Stimulated activated naive CD8-positive, alpha-beta T cell treated with anti-CD3 and anti-CD28 coated beads, Interleukin-15, amount 100 ng/mL, for 72 hours (primary cell): ENCODE results near the gene KCNG2.

ENCODE experiments used
- ATAC-seq: fragments of 150-1000 bp; cut with Tn5 transposase; 2 replicates; pipeline ENCODE4 v1.10.0; 2021; ENCODE audit warnings: mild to moderate bottlenecking, moderate library complexity
- DNase-seq, 2 donors: peaks; one replicate each; pipeline ENCODE4 v3.0.0; 2021 to 2022
- H3K27ac Mint-ChIP-seq, 2 donors: one replicate each; pipeline ENCODE4 v1.8.0; 2022; ENCODE audit warnings: mild to moderate bottlenecking in 2 of 2, mixed read lengths in 2 of 2, moderate library complexity in 2 of 2
- H3K27me3 Mint-ChIP-seq: one replicate; pipeline ENCODE4 v1.8.0; 2022; ENCODE audit warnings: mixed read lengths
- H3K4me1 Mint-ChIP-seq: one replicate; pipeline ENCODE4 v1.8.0; 2022; ENCODE audit warnings: mild to moderate bottlenecking, mixed read lengths
- H3K4me3 Mint-ChIP-seq, 2 donors: one replicate each; pipeline ENCODE4 v1.8.0; 2022; ENCODE audit warnings: mild to moderate bottlenecking in 2 of 2, mixed read lengths in 2 of 2, moderate library complexity in 1 of 2
- H3K9me3 Mint-ChIP-seq, 2 donors: one replicate each; pipeline ENCODE4 v1.8.0; 2022; ENCODE audit warnings: mixed read lengths in 2 of 2

The KCNG2 gene

DNA sequence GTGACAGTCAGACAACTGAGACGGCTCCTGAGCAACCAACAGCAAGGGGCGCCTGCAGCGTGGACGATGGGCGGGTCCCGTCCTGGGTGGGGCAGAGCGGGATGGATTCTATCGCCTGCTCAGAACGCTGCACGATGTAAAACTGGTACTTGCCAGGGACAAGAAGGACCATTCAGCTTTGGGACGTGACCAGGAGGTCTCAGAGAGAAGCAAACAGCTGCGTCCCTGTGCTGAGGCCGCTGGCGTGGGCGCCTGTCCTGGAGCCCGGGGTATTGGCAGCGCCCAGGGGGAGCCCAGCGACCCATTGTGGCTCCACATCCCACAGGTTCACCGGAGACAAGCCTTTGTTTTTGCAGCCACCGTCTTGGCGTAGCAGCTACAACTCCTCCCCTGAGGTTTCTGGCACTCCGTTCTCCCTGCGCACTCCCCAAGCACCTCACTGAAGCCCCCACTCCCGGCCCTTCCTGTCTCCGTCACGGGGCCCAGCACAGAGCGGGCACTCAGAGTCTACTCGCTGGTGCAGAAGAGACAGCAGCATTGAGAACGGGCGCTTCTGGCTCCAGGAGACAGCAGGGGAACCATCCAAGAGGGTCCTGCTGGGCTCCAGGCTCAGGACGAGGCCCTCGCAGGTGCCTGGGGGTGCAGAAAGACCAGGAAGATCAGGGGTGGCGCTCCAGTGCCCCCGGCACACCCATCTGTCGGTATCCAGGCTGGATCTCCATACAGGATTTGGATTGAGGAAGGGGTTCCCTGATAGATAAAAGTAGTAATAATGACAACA is 22.1 kb upstream of the KCNG2 start:
- ATAC-seq (no peak), DNase-seq (no peak)
- Mint-ChIP-seq H3K27ac (peak overlapping the region in 1 of 2 donors; percentile 40), H3K4me1 (no peaks in the 10 kb centered on the region), H3K27me3 (peaks cover 60% of the 10 kb centered on the region), H3K4me3 (no peak overlapping the region), H3K9me3 (peaks cover 0 to 14% of the 10 kb centered on the region in 2 donors)

- DNase-seq (no peak), ATAC-seq (no peak)
- Mint-ChIP-seq H3K27ac (no peak overlapping the region), H3K27me3 (peaks cover 61% of the 10 kb centered on the region), H3K4me1 (no peaks in the 10 kb centered on the region), H3K4me3 (no peak overlapping the region), H3K9me3 (peaks cover 0 to 14% of the 10 kb centered on the region in 2 donors)
These were observed 21.1 kb upstream of the KCNG2 start for GRCh38 chr18:79776674-79777073.

DNA sequence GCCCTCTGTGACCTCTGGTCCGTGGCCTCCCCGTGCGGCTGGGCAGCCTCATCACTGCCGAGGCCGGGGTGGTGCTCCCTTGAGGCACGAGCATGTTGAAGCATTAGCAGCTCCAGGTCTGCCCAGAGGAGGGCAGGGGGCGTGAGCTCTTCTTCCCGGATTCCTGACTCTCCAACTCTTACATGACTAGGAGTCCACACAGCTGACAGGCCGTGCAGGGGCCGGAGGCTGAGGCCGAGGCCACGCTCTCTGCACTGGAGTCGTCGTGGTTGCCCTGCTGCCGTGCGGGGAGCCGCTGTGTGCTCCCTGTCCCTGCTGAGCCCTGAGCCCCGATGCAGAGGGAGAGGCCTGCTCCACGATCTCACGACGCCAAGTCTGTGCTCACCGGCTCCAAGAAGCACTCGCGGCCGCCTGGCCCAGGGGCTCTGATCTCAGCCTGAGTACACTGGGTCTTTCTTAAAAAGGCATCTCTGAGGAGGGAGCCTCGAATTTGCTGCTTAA is 19.4 kb upstream of the KCNG2 start:
- peaks cover 53% of the 10 kb centered on the region for H3K27me3 Mint-ChIP-seq
- H3K4me3 Mint-ChIP-seq, result no peak overlapping the region
- no peak for ATAC-seq
- H3K27ac Mint-ChIP-seq, result no peak overlapping the region
- DNase-seq, result no peak
- H3K9me3 Mint-ChIP-seq, result peaks cover 0 to 14% of the 10 kb centered on the region in 2 donors
- no peaks in the 10 kb centered on the region for H3K4me1 Mint-ChIP-seq

GRCh38 chr18:79779021-79779699 is 18.6 kb upstream of the KCNG2 start:
- Mint-ChIP-seq H3K27me3 (peaks cover 54% of the 10 kb centered on the region), H3K9me3 (peaks cover 0 to 14% of the 10 kb centered on the region in 2 donors), H3K27ac (no peak overlapping the region), H3K4me3 (no peak overlapping the region), H3K4me1 (no peaks in the 10 kb centered on the region)
- no peak for ATAC-seq
- no peak for DNase-seq

DNA sequence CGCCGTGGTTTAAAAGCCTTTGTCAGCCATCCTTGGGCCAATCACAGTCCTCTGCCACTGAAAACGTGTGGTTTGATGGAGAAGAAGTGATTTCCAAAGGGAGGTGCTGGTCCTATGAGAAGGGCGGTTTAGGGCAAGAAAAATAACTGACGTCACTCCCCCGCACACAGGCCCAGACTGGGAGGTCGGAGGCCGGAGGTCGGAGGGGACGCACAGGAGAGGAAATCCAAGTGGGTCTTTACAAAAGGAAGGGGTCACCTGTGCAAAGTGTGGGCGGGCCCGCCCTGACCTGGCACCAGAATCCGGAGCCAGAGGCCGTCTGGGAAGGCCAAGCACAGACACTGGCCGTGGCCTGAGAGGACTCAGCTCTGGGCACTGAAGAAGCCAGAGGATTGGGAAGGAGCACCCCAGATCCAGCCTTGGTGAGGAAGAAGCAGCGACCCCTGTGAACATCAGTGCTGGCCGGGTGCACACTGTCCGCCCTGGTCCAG is 18.0 kb upstream of the KCNG2 start:
- no peak overlapping the region for H3K4me3 Mint-ChIP-seq
- no peaks in the 10 kb centered on the region for H3K4me1 Mint-ChIP-seq
- peaks cover 0 to 14% of the 10 kb centered on the region in 2 donors for H3K9me3 Mint-ChIP-seq
- no peak overlapping the region for H3K27ac Mint-ChIP-seq
- H3K27me3 Mint-ChIP-seq, result peaks cover 60% of the 10 kb centered on the region
- ATAC-seq (no peak), DNase-seq (no peak)

DNA sequence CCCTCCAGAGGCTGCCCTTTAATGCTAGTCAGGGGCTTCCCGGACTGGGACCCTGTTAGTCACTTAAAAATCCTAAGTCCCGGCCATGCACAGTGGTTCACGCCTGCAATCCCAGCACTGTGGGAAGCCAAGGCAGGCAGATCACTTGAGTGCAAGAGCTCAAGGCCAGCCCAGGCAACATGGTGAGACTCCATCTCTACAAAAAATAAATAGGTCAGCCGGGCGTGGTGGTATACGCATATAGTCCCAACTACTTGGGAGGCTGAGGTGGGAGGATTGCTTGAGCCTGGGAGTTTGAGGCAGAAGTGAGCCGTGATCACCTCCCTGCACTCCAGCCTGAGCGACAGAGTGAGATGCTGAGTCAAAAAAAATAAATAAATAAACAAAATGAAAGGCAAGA is 17.2 kb upstream of the KCNG2 start:
- H3K9me3 Mint-ChIP-seq, result peaks cover 0 to 14% of the 10 kb centered on the region in 2 donors
- H3K27me3 Mint-ChIP-seq, result peaks cover 62% of the 10 kb centered on the region
- no peak overlapping the region for H3K4me3 Mint-ChIP-seq
- DNase-seq (no peak), ATAC-seq (no peak)
- H3K4me1 Mint-ChIP-seq, result no peaks in the 10 kb centered on the region
- no peak overlapping the region for H3K27ac Mint-ChIP-seq

GRCh38 chr18:79781331-79781941 is 16.3 kb upstream of the KCNG2 start:
- peaks cover 62% of the 10 kb centered on the region for H3K27me3 Mint-ChIP-seq

GRCh38 chr18:79782566-79783308 is 15.0 kb upstream of the KCNG2 start:
- Mint-ChIP-seq H3K9me3 (peaks cover 0 to 2% of the 10 kb centered on the region in 2 donors), H3K27me3 (peaks cover 60% of the 10 kb centered on the region), H3K4me1 (no peaks in the 10 kb centered on the region), H3K27ac (no peak overlapping the region), H3K4me3 (no peak overlapping the region)
- DNase-seq (no peak), ATAC-seq (no peak)

More at GRCh38 chr18:79781331-79781941, 16.3 kb upstream of the KCNG2 start:
- ATAC-seq (no peak), DNase-seq (no peak)
- peak overlapping the region in 1 of 2 donors; percentile 59 for H3K27ac Mint-ChIP-seq
- H3K9me3 Mint-ChIP-seq, result peaks cover 0 to 14% of the 10 kb centered on the region in 2 donors
- H3K4me1 Mint-ChIP-seq, result no peaks in the 10 kb centered on the region
- no peak overlapping the region for H3K4me3 Mint-ChIP-seq

- H3K4me1 Mint-ChIP-seq, result no peaks in the 10 kb centered on the region
- no peak overlapping the region for H3K27ac Mint-ChIP-seq
- no peak for DNase-seq
- no peaks in the 10 kb centered on the region for H3K9me3 Mint-ChIP-seq
- H3K27me3 Mint-ChIP-seq, result peaks cover 64% of the 10 kb centered on the region
- ATAC-seq, result peak; percentile 11
- H3K4me3 Mint-ChIP-seq, result no peak overlapping the region
These were observed 13.4 kb upstream of the KCNG2 start for GRCh38 chr18:79784071-79784913.

DNA sequence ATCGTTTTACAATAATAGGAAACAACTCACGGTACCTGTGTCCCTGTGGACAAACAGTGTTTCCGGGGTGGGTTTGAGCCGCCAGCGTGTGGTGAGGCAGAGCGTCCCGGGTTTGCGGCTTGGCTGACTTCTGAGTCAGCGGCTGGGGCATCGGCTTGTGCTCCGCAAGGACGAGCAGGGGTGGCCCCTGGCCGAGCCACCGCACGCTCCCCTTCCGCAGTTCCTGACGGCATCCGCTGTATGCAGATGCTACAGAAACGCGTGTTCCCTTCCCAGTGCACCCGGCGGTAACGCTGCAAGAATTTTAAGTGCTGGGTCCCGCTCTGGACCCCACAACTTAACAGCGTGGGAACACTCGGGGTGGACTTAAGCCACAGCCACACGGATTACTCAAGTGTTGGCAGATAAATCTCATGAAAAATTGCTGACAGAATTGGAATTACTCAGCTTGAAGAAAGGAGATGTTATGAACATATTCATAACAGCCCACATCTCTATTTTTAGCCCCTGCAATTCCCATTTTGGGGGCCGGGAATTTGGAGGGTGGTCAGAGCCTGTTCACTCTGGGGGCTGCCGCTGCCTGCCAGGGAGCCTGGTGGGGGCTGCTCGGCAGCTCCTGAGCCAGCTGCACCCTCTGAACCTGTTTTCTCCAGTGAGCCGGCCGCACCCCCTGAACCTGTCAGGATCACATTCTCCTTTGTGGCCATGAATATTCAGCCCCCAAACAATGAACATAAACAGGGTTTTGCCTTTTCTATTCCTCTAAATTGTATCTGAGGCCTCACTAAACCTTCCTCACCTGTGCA is 12.6 kb upstream of the KCNG2 start:
- Mint-ChIP-seq H3K27ac (no peak overlapping the region), H3K4me3 (no peak overlapping the region), H3K27me3 (peaks cover 73% of the 10 kb centered on the region), H3K4me1 (no peaks in the 10 kb centered on the region), H3K9me3 (no peaks in the 10 kb centered on the region)
- ATAC-seq (peak; percentile 26), DNase-seq (no peak)

- ATAC-seq (no peak), DNase-seq (no peak)
- H3K9me3 Mint-ChIP-seq, result no peaks in the 10 kb centered on the region
- peaks cover 79% of the 10 kb centered on the region for H3K27me3 Mint-ChIP-seq
- H3K4me1 Mint-ChIP-seq, result peaks cover 2% of the 10 kb centered on the region
- H3K27ac Mint-ChIP-seq, result no peak overlapping the region
- no peak overlapping the region for H3K4me3 Mint-ChIP-seq
These were observed 11.9 kb upstream of the KCNG2 start for GRCh38 chr18:79785831-79786230.

DNA sequence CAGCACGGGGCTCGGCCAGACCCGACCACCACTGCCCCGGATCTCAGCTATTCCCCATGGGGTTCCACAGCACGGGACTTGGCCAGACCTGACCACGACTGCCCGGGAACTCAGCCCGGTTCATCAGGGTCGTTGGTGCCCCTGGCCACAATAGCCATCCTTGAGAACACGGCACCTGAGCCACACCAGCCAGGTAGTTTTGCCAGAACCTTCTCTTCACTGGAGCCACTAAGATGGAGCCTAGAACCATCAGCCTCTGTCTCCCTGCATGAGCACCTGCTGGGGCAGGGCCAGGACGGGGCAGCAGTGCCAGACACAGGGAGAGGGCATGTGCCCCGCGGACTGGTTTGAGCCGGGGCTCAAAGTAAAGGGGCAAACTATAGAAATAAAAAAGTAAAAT is 11.4 kb upstream of the KCNG2 start:
- Mint-ChIP-seq H3K27me3 (peaks cover 84% of the 10 kb centered on the region), H3K4me3 (no peak overlapping the region), H3K27ac (no peak overlapping the region), H3K4me1 (peaks cover 6% of the 10 kb centered on the region), H3K9me3 (no peaks in the 10 kb centered on the region)
- DNase-seq (no peak), ATAC-seq (no peak)

DNA sequence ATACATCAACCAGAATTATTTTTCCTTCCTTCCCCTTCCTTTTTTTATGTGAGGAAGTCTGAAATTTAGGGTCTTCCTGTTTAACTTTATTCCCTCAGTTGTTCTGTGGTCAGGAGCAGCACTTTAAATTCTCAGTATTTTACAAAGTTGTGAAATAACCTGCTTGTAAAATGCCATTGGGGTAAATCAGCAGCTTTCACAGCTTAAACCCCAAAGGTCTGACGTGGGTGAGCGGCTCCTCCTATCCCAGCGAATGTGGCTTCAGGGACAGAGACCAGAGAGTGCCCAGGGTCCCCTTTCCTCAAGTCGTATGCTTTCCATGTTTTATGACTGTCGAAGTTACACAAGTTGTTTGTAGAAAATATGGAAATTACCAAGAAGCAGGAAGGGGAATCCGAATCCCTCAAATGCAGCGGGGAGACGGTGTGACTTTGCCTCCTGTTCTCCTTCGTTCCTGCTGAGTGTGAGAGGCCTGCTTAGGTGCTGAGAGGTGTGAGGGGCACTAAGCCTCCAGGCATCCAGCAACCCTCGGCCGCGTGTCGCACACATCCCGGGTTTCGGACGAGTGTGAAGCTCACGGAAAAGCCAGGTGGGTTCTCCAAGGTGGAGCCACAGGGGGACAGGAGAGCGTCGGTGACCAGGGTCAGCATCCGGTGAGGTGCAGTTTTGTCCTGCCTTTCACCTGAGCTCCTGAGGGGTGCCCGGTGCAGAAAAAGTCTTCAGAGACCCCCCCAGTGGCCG is 10.8 kb upstream of the KCNG2 start:
- no peak for ATAC-seq
- peaks cover 13% of the 10 kb centered on the region for H3K4me1 Mint-ChIP-seq
- H3K9me3 Mint-ChIP-seq, result no peaks in the 10 kb centered on the region
- DNase-seq, result no peak
- no peak overlapping the region for H3K4me3 Mint-ChIP-seq
- H3K27me3 Mint-ChIP-seq, result peaks cover 87% of the 10 kb centered on the region
- no peak overlapping the region for H3K27ac Mint-ChIP-seq
